ENCODE data around the gene NCOA7. TPM values are rescaled to one million over a fixed set of nuclear protein-coding genes. Genes with fewer than 3 reads are reported as not detected.

Gene NCOA7
- total and polyA plus RNA-seq, 2 of the 8 experiments (the other 6 are each of a cell fraction or from before 2014, with no cell fraction given) = 2.6 to 10.7 TPM

DNA sequence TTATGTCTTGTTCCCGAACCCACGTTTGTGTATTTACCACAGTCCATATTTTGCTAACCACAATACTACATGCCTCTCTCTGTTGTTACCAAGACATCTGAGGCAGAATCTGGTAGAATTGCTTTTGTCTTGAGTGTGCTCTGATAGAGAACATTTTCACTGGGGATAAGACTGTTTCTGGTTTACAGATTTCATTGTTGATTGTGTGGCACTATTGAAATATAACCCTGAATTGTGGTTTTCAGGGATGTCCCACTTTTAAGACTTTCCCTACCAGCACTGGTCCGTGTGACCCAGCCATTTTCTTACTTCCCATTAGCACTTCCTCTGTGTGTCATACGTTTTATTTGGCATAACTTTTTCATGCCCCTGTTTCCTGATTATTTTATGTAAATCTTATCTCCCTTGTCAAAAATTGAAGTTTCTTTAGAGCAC, 12.2 kb downstream of the NCOA7 start:
- no peak overlapping the region for H3K23ac ChIP-seq (ENCODE audit: insufficient read length)
- ChIA-PET CTCF (ENCODE audit: partially characterized antibody) (interaction anchor here (0.8 kb wide), 1 partner anchor 22 kb away, joined by 4 read pairs; no protein-coding TSS in a partner anchor), POLR2A (ENCODE audit: partially characterized antibody) (interaction anchor here (1.2 kb wide), 1 partner anchor 22 kb away, joined by 4 read pairs; no protein-coding TSS in a partner anchor)
- no peaks in the 10 kb centered on the region for H3K27me3 ChIP-seq (replicated peaks in 1 of 4; ENCODE audit: control insufficient read depth in 3 of 4, extremely low read depth in 1 of 4, insufficient read depth in 3 of 4, low read length in 3 of 4)
- H3K79me1 ChIP-seq (ENCODE audit: low read depth, low read length) = 0 out of 2 replicates have a peak, but pooled peaks cover under 1% of the 10 kb centered on the region
- no peak for FAIRE-seq
- H3K4me2 ChIP-seq (ENCODE audit: insufficient read depth in 1 of 2, low read depth in 2 of 2, low read length in 2 of 2) = no peak overlapping the region
- H2BK20ac ChIP-seq (ENCODE audit: low read length) = no peak overlapping the region
- no peak overlapping the region for H4K91ac ChIP-seq (replicated peaks; ENCODE audit: insufficient read length, low read length)
- no peak overlapping the region for H2AFZ ChIP-seq (ENCODE audit: low read length)
- H2AK5ac ChIP-seq (ENCODE audit: low read depth, low read length) = no peak overlapping the region
- no peak overlapping the region for H4K5ac ChIP-seq (ENCODE audit: insufficient read length, low read depth, low read length)
- no peak for DNase-seq (ENCODE audit: low read depth in 1 of 2, low spot score in 2 of 2)
- H2BK12ac ChIP-seq (ENCODE audit: low read depth, low read length) = no peak overlapping the region
- no peaks in the 10 kb centered on the region for H3K9me3 ChIP-seq (ENCODE audit: insufficient read depth in 2 of 2, low read depth in 1 of 2, low read length in 1 of 2)
- no peak overlapping the region for H2BK5ac ChIP-seq (ENCODE audit: low read depth, low read length)
- no peak overlapping the region for H3K14ac ChIP-seq (ENCODE audit: insufficient read length)
- H2BK120ac ChIP-seq (replicated peaks; ENCODE audit: low read depth, low read length) = no peak overlapping the region
- no peak overlapping the region for H3K27ac ChIP-seq (ENCODE audit: low read depth, low read length)
- WGBS, 2 experiments (ENCODE audit: extremely low coverage in 1 of 2, insufficient coverage in 1 of 2, insufficient read length in 1 of 2, insufficient replicate concordance in 2 of 2, low coverage in 1 of 2, low lambda C conversion rate in 2 of 2, missing lambda C conversion rate in 1 of 2) = 92% methylated on average over 4 of the region's 4 CpGs; no CpG with 5 or more reads in 1 of the 2 experiments
- H3K18ac ChIP-seq (ENCODE audit: extremely low read depth, low read length) = no peak overlapping the region
- no peaks in the 10 kb centered on the region for H3K36me3 ChIP-seq (ENCODE audit: control insufficient read depth in 2 of 4, insufficient read depth in 4 of 4, low read length in 3 of 4)
- no peak overlapping the region for H3K9ac ChIP-seq (replicated peaks in 1 of 4; ENCODE audit: extremely low read depth in 1 of 4, low read depth in 3 of 4, low read length in 3 of 4)
- H3K4me3 ChIP-seq (ENCODE audit: extremely low read depth in 1 of 4, insufficient read depth in 2 of 4, low read depth in 3 of 4, low read length in 4 of 4) = no peak overlapping the region
- no peak overlapping the region for H3K4ac ChIP-seq (replicated peaks; ENCODE audit: insufficient read length, low read depth, low read length)
- H3K79me2 ChIP-seq (ENCODE audit: control insufficient read depth in 1 of 2, insufficient read depth in 2 of 2, low read length in 2 of 2) = 0 out of 4 replicates have a peak, but pooled peaks cover 0 to 2% of the 10 kb centered on the region in 2 experiments
- H3K4me1 ChIP-seq (replicated peaks in 1 of 4; ENCODE audit: control insufficient read depth in 3 of 4, insufficient read depth in 4 of 4, low read length in 3 of 4) = no peaks in the 10 kb centered on the region
- no peaks in the 10 kb centered on the region for H3K23me2 ChIP-seq (ENCODE audit: low read depth, low read length)
- H4K20me1 ChIP-seq (replicated peaks in 1 of 2; ENCODE audit: control insufficient read depth in 1 of 2, insufficient read depth in 2 of 2, low read length in 2 of 2) = peaks cover 0 to 2% of the 10 kb centered on the region in 2 experiments
- H2BK15ac ChIP-seq (ENCODE audit: low read length) = no peak overlapping the region
- no peak overlapping the region for H4K8ac ChIP-seq (ENCODE audit: extremely low read depth, insufficient read depth, low read length)
- no peak overlapping the region for H3K56ac ChIP-seq (replicated peaks; ENCODE audit: insufficient read length, low read depth, low read length)
- TF ChIP-seq TCF12 (IDR thresholded peaks at IDR 0.05; ENCODE audit: low read depth, low read length) = no peak
- no peak for TF ChIP-seq YY1 (IDR thresholded peaks at IDR 0.05; ENCODE audit: low read depth, low read length)
- no peak for TF ChIP-seq ASH2L (IDR thresholded peaks at IDR 0.05; ENCODE audit: low read length)
- no peak for TF ChIP-seq RBBP5 (IDR thresholded peaks at IDR 0.05; ENCODE audit: borderline replicate concordance, low read depth, low read length)
- no peak for TF ChIP-seq BCL11A (IDR thresholded peaks at IDR 0.05; ENCODE audit: low read depth in 2 of 2, low read length in 2 of 2)
- TF ChIP-seq NRF1 (IDR thresholded peaks at IDR 0.05; ENCODE audit: low read depth, low read length) = no peak
- no peak for TF ChIP-seq BACH1 (IDR thresholded peaks at IDR 0.05; ENCODE audit: low read length)
- TF ChIP-seq CREB1 (IDR thresholded peaks at IDR 0.05) = no peak
- no peak for TF ChIP-seq JUN (IDR thresholded peaks at IDR 0.05; ENCODE audit: low read depth, low read length)
- TF ChIP-seq, protein P1, sequence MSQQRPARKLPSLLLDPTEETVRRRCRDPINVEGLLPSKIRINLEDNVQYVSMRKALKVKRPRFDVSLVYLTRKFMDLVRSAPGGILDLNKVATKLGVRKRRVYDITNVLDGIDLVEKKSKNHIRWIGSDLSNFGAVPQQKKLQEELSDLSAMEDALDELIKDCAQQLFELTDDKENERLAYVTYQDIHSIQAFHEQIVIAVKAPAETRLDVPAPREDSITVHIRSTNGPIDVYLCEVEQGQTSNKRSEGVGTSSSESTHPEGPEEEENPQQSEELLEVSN (IDR thresholded peaks at IDR 0.05) = no peak
- TF ChIP-seq, protein P2, sequence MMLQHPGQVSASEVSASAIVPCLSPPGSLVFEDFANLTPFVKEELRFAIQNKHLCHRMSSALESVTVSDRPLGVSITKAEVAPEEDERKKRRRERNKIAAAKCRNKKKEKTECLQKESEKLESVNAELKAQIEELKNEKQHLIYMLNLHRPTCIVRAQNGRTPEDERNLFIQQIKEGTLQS (IDR thresholded peaks at IDR 0.05; ENCODE audit: insufficient read depth, low read depth, low read length) = no peak
- TF ChIP-seq POLR2A (IDR thresholded peaks at IDR 0.05; ENCODE audit: control extremely low read depth in 1 of 2, low read depth in 2 of 2, low read length in 2 of 2) = no peak
- no peak for TF ChIP-seq FOSL1 (IDR thresholded peaks at IDR 0.05; ENCODE audit: insufficient read depth, low read depth, low read length)
- no peak for TF ChIP-seq SIN3A (conservative IDR thresholded peaks at IDR 0.05 in 1 of 2, IDR thresholded peaks at IDR 0.05 in 1 of 2; ENCODE audit: low read depth in 1 of 2, low read length in 2 of 2)
